ENCODE results near the gene PDE6D. TPM values are rescaled to one million over a fixed set of nuclear protein-coding genes. Genes with fewer than 3 reads are reported as not detected.

Gene PDE6D
- total and polyA plus RNA-seq, 2 of the 13 experiments (the other 11 are each of a cell fraction or from before 2014, with no cell fraction given): 14.1 to 23.2 TPM

DNA sequence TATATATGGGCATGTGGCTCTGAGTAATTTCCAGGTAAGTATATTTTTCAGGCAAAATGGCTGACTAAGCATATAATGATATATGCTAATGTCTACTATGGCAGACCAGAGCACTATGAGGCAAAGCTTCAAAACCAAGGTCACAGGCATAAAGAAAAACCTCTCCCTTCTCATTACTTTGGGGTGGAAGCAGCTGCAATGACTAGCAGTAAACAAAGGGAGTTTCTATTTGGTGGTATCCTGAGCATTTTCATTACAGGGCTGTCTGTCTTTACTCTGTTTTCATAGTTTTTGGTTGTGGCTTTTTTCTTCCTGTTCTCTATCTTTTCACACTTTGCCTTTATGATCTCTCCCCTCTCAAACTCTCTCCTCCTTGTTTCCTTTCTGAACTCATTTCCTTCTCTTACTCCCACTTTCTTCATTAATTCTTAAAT is 15.6 kb downstream of the PDE6D start:
- Histone ChIP-seq H3K4me1 (ENCODE audit: insufficient read depth, low read length) (no peaks in the 10 kb centered on the region), H3K4me3 (replicated peaks in 1 of 3; ENCODE audit: insufficient read depth in 1 of 3, low read depth in 2 of 3, low read length in 3 of 3) (no peak overlapping the region), H2AFZ (ENCODE audit: low read length) (no peak overlapping the region), H3K36me3 (replicated peaks in 1 of 2; ENCODE audit: control insufficient read depth in 1 of 2, insufficient read depth in 2 of 2, low read length in 2 of 2) (no peaks in the 10 kb centered on the region), H3K27ac (ENCODE audit: extremely low read length, insufficient read depth, low read length) (no peak overlapping the region), H3K79me2 (ENCODE audit: insufficient read depth, low read length) (no peaks in the 10 kb centered on the region), H3K4me2 (ENCODE audit: low read depth, low read length) (no peak overlapping the region), H3K9ac (ENCODE audit: insufficient read depth, low read depth, low read length) (no peak overlapping the region), H3K27me3 (ENCODE audit: control insufficient read depth in 1 of 2, insufficient read depth in 2 of 2, low read length in 2 of 2) (no peaks in the 10 kb centered on the region), H3K9me3 (ENCODE audit: low read length) (no peaks in the 10 kb centered on the region), H4K20me1 (ENCODE audit: insufficient read depth, low read length) (no peaks in the 10 kb centered on the region)
- TF ChIP-seq MAFF (IDR thresholded peaks at IDR 0.05; ENCODE audit: low read depth, low read length) (peak; percentile 99), MAFK (conservative IDR thresholded peaks at IDR 0.05 in 1 of 2, IDR thresholded peaks at IDR 0.05 in 1 of 2; ENCODE audit: low read length in 2 of 2) (peak; percentile 98 to 99), ZNF672 (CRISPR knock-in tag; IDR thresholded peaks at IDR 0.05) (no peak)
- ChIA-PET CTCF (ENCODE audit: low intra/inter-chr PET ratio, low total read pairs) (no interaction called here), POLR2A (no interaction called here)
- ATAC-seq (no peak), FAIRE-seq (no peak), DNase-seq (ENCODE audit: low spot score) (no peak)
- intact Hi-C loops (cut with micrococcal nuclease; ENCODE audit: unreplicated experiment): no loop called here
- BruUV-seq (replicated peaks): no TSS peak
- in situ Hi-C loops (cut with HindIII; ENCODE audit: extremely low pct_ligation_motif_present, low pct_unique_long_range_greater_than_20kb): no loop called here

DNA sequence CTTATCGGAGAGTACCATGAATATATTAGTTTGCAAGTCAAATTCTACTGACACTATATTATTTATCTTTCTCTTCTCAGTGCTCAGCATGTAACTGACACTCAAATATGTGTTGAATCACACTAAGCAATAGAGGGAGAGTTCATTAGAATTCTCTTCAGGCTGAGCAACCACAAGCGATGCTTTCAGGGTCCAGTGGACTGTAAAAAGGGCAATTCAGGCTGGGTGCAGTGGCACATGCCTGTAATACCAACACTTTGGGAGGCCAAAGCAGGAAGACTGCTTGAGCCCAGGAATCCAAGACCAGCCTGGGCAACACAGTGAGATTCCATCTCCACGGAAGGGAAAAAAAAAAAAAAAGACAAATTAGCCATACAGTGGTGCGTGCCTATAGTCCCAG is 16.3 kb downstream of the PDE6D start:
- ChIA-PET CTCF (ENCODE audit: low intra/inter-chr PET ratio, low total read pairs) (no interaction called here), POLR2A (no interaction called here)
- Histone ChIP-seq H3K4me3 (replicated peaks in 1 of 3; ENCODE audit: insufficient read depth in 1 of 3, low read depth in 2 of 3, low read length in 3 of 3) (no peak overlapping the region), H3K27ac (ENCODE audit: extremely low read length, insufficient read depth, low read length) (no peak overlapping the region), H3K79me2 (ENCODE audit: insufficient read depth, low read length) (no peaks in the 10 kb centered on the region), H2AFZ (ENCODE audit: low read length) (no peak overlapping the region), H3K4me2 (ENCODE audit: low read depth, low read length) (no peak overlapping the region), H4K20me1 (ENCODE audit: insufficient read depth, low read length) (no peaks in the 10 kb centered on the region), H3K36me3 (replicated peaks in 1 of 2; ENCODE audit: control insufficient read depth in 1 of 2, insufficient read depth in 2 of 2, low read length in 2 of 2) (no peaks in the 10 kb centered on the region), H3K9ac (ENCODE audit: insufficient read depth, low read depth, low read length) (no peak overlapping the region), H3K27me3 (ENCODE audit: control insufficient read depth in 1 of 2, insufficient read depth in 2 of 2, low read length in 2 of 2) (no peaks in the 10 kb centered on the region), H3K4me1 (ENCODE audit: insufficient read depth, low read length) (no peaks in the 10 kb centered on the region), H3K9me3 (ENCODE audit: low read length) (no peaks in the 10 kb centered on the region)
- in situ Hi-C loops (cut with HindIII; ENCODE audit: extremely low pct_ligation_motif_present, low pct_unique_long_range_greater_than_20kb) (no loop called here), intact Hi-C loops (cut with micrococcal nuclease; ENCODE audit: unreplicated experiment) (no loop called here)
- no TSS peak for BruUV-seq (replicated peaks)
- ATAC-seq (no peak), DNase-seq (ENCODE audit: low spot score) (no peak), FAIRE-seq (no peak)
- WGBS (ENCODE audit: low lambda C conversion rate): 89% methylated on average over 4 of the region's 4 CpGs
- TF ChIP-seq TRIM24 (CRISPR knock-in tag; IDR thresholded peaks at IDR 0.05): no peak
- TF ChIP-seq, protein P1, sequence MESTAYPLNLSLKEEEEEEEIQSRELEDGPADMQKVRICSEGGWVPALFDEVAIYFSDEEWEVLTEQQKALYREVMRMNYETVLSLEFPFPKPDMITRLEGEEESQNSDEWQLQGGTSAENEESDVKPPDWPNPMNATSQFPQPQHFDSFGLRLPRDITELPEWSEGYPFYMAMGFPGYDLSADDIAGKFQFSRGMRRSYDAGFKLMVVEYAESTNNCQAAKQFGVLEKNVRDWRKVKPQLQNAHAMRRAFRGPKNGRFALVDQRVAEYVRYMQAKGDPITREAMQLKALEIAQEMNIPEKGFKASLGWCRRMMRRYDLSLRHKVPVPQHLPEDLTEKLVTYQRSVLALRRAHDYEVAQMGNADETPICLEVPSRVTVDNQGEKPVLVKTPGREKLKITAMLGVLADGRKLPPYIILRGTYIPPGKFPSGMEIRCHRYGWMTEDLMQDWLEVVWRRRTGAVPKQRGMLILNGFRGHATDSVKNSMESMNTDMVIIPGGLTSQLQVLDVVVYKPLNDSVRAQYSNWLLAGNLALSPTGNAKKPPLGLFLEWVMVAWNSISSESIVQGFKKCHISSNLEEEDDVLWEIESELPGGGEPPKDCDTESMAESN (CRISPR knock-in tag; conservative IDR thresholded peaks at IDR 0.05): no peak
- TF ChIP-seq, protein P2, sequence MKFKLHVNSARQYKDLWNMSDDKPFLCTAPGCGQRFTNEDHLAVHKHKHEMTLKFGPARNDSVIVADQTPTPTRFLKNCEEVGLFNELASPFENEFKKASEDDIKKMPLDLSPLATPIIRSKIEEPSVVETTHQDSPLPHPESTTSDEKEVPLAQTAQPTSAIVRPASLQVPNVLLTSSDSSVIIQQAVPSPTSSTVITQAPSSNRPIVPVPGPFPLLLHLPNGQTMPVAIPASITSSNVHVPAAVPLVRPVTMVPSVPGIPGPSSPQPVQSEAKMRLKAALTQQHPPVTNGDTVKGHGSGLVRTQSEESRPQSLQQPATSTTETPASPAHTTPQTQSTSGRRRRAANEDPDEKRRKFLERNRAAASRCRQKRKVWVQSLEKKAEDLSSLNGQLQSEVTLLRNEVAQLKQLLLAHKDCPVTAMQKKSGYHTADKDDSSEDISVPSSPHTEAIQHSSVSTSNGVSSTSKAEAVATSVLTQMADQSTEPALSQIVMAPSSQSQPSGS (CRISPR knock-in tag; IDR thresholded peaks at IDR 0.05): no peak
- TF ChIP-seq, protein P3, sequence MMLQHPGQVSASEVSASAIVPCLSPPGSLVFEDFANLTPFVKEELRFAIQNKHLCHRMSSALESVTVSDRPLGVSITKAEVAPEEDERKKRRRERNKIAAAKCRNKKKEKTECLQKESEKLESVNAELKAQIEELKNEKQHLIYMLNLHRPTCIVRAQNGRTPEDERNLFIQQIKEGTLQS (CRISPR knock-in tag; IDR thresholded peaks at IDR 0.05): no peak
- TF ChIP-seq, protein P4, sequence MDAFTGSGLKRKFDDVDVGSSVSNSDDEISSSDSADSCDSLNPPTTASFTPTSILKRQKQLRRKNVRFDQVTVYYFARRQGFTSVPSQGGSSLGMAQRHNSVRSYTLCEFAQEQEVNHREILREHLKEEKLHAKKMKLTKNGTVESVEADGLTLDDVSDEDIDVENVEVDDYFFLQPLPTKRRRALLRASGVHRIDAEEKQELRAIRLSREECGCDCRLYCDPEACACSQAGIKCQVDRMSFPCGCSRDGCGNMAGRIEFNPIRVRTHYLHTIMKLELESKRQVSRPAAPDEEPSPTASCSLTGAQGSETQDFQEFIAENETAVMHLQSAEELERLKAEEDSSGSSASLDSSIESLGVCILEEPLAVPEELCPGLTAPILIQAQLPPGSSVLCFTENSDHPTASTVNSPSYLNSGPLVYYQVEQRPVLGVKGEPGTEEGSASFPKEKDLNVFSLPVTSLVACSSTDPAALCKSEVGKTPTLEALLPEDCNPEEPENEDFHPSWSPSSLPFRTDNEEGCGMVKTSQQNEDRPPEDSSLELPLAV (CRISPR knock-in tag; conservative IDR thresholded peaks at IDR 0.05; ENCODE audit: low read depth): no peak
- no peak for TF ChIP-seq CHD2 (IDR thresholded peaks at IDR 0.05; ENCODE audit: low read depth, low read length)
- TF ChIP-seq JUN (CRISPR knock-in tag; IDR thresholded peaks at IDR 0.05): no peak
- no peak for TF ChIP-seq NFIB (CRISPR knock-in tag; IDR thresholded peaks at IDR 0.05; ENCODE audit: borderline replicate concordance)
- TF ChIP-seq TARDBP (CRISPR knock-in tag; IDR thresholded peaks at IDR 0.05): no peak
- TF ChIP-seq HNRNPL (IDR thresholded peaks at IDR 0.05; ENCODE audit: low read depth, low read length): no peak
- no peak for TF ChIP-seq ZNF230 (CRISPR knock-in tag; IDR thresholded peaks at IDR 0.05)
- no peak for TF ChIP-seq ISL2 (CRISPR knock-in tag; IDR thresholded peaks at IDR 0.05)
- no peak for TF ChIP-seq NRL (CRISPR knock-in tag; IDR thresholded peaks at IDR 0.05; ENCODE audit: borderline replicate concordance)
